SK-N-SH treated with all-trans-retinoic acid at 6 μM for 48 hours (cell line): ENCODE data around the gene PALLD.

Experiments
- ARNTL ChIP-seq: fragments of 450-650 bp; formaldehyde crosslinking; IDR thresholded peaks from 2 replicates; pipeline ENCODE4 v1.5.0; 2020; ENCODE audit warnings: low read depth, mild to moderate bottlenecking, moderate library complexity, borderline replicate concordance
- CREB5 ChIP-seq: fragments of 250-450 bp; sonication (Bioruptor Pico); IDR thresholded peaks from 2 replicates; pipeline ENCODE4 v1.5.1; 2020; ENCODE audit warnings: low read depth, mild to moderate bottlenecking, moderate library complexity
- CSDC2 ChIP-seq: fragments of 250-450 bp; sonication (Bioruptor Pico); IDR thresholded peaks from 2 replicates; pipeline ENCODE4 v1.5.0; 2020; ENCODE audit warnings: mild to moderate bottlenecking, moderate library complexity
- CSRNP3 ChIP-seq: fragments of 250-450 bp; sonication (Bioruptor Pico); IDR thresholded peaks from 2 replicates; pipeline ENCODE4 v1.5.1; 2021; ENCODE audit warnings: mild to moderate bottlenecking, moderate library complexity
- ESRRG ChIP-seq: fragments of 250-450 bp; sonication (Bioruptor Pico); IDR thresholded peaks from 2 replicates; pipeline ENCODE4 v1.6.1; 2021; ENCODE audit warnings: mild to moderate bottlenecking
- ISL1 ChIP-seq: fragments of 250-450 bp; sonication (Bioruptor Pico); IDR thresholded peaks from 2 replicates; pipeline ENCODE4 v2.1.2; 2022; ENCODE audit warnings: mild to moderate bottlenecking, moderate library complexity
- PPARA ChIP-seq: fragments of 250-450 bp; sonication (Bioruptor Pico); IDR thresholded peaks from 2 replicates; pipeline ENCODE4 v1.5.0; 2020; ENCODE audit warnings: mild to moderate bottlenecking, borderline replicate concordance
- RARB ChIP-seq: fragments of 250-450 bp; sonication (Bioruptor Pico); IDR thresholded peaks from 2 replicates; pipeline ENCODE4 v1.8.0; 2021; ENCODE audit warnings: mild to moderate bottlenecking, moderate library complexity
- ZC3H10 ChIP-seq: fragments of 250-450 bp; sonication (Bioruptor Pico); IDR thresholded peaks from 2 replicates; pipeline ENCODE4 v1.5.1; 2021; ENCODE audit warnings: mild to moderate bottlenecking, moderate library complexity
- ZNF565 ChIP-seq: fragments of 450-650 bp; formaldehyde crosslinking; conservative IDR thresholded peaks from 2 replicates; pipeline ENCODE4 v1.5.0; 2020; ENCODE audit warnings: low read depth, mild to moderate bottlenecking, moderate library complexity
- TF ChIP-seq, protein P1 (sequence below): fragments of 250-450 bp; sonication (Bioruptor Pico); IDR thresholded peaks from 2 replicates; pipeline ENCODE4 v1.5.0; 2020; ENCODE audit warnings: mild to moderate bottlenecking, moderate library complexity
- TF ChIP-seq, protein P2 (sequence below): fragments of 250-450 bp; sonication (Bioruptor Pico); IDR thresholded peaks from 2 replicates; pipeline ENCODE4 v1.8.0; 2020; ENCODE audit warnings: mild to moderate bottlenecking, moderate library complexity, borderline replicate concordance

- TF ChIP-seq ZNF565 (no peak), ESRRG (no peak), PPARA (CRISPR knock-in tag) (no peak), CREB5 (CRISPR knock-in tag) (no peak), ISL1 (CRISPR knock-in tag) (no peak), CSDC2 (CRISPR knock-in tag) (no peak), ZC3H10 (CRISPR knock-in tag) (no peak), RARB (CRISPR knock-in tag) (no peak), ARNTL (no peak), CSRNP3 (CRISPR knock-in tag) (no peak)
- TF ChIP-seq, protein P1, sequence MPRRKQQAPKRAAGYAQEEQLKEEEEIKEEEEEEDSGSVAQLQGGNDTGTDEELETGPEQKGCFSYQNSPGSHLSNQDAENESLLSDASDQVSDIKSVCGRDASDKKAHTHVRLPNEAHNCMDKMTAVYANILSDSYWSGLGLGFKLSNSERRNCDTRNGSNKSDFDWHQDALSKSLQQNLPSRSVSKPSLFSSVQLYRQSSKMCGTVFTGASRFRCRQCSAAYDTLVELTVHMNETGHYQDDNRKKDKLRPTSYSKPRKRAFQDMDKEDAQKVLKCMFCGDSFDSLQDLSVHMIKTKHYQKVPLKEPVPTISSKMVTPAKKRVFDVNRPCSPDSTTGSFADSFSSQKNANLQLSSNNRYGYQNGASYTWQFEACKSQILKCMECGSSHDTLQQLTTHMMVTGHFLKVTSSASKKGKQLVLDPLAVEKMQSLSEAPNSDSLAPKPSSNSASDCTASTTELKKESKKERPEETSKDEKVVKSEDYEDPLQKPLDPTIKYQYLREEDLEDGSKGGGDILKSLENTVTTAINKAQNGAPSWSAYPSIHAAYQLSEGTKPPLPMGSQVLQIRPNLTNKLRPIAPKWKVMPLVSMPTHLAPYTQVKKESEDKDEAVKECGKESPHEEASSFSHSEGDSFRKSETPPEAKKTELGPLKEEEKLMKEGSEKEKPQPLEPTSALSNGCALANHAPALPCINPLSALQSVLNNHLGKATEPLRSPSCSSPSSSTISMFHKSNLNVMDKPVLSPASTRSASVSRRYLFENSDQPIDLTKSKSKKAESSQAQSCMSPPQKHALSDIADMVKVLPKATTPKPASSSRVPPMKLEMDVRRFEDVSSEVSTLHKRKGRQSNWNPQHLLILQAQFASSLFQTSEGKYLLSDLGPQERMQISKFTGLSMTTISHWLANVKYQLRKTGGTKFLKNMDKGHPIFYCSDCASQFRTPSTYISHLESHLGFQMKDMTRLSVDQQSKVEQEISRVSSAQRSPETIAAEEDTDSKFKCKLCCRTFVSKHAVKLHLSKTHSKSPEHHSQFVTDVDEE (CRISPR knock-in tag), result no peak
- TF ChIP-seq, protein P2, sequence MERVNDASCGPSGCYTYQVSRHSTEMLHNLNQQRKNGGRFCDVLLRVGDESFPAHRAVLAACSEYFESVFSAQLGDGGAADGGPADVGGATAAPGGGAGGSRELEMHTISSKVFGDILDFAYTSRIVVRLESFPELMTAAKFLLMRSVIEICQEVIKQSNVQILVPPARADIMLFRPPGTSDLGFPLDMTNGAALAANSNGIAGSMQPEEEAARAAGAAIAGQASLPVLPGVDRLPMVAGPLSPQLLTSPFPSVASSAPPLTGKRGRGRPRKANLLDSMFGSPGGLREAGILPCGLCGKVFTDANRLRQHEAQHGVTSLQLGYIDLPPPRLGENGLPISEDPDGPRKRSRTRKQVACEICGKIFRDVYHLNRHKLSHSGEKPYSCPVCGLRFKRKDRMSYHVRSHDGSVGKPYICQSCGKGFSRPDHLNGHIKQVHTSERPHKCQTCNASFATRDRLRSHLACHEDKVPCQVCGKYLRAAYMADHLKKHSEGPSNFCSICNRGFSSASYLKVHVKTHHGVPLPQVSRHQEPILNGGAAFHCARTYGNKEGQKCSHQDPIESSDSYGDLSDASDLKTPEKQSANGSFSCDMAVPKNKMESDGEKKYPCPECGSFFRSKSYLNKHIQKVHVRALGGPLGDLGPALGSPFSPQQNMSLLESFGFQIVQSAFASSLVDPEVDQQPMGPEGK (CRISPR knock-in tag), result no peak
These were observed 280.6 kb downstream of the PALLD start for GRCh38 chr4:168777277-168777965.
